HL-60/S4 (cell line): ENCODE data around the gene RPUSD3.
"Not testable (repeated sequence)": the region's sequence is repeated elsewhere in the genome, so short reads cannot be mapped to it uniquely, and the experiment has no call there.

Source experiments
- in situ Hi-C: fragments of 300-500 bp; cut with MboI; formaldehyde crosslinking; loops from 2 replicates; pipeline ENCODE4 v1.14.3; 2022; ENCODE audit warnings: low sequenced_read_pairs

The RPUSD3 gene

DNA sequence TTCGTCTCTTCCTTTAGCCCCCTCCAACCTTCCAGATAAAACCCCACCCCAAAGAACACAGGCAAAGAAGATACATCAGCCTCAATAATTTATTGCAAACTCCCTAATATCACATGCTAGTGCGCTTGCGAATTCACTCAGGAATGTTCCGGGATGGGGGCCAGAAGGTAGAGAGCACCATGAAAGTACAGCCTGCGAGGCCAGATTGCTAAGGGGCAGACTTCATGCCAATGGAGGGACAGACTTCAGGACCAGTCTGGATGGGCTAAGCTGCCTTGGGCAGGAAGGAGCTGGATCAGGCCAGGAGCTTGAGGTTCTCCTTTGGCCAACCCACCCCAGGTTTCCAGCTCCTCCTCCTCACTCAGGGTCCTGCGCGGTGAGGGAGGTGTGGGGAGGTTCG lies 22.8 kb upstream of the RPUSD3 start:
- in situ Hi-C loops: no loop called here

DNA sequence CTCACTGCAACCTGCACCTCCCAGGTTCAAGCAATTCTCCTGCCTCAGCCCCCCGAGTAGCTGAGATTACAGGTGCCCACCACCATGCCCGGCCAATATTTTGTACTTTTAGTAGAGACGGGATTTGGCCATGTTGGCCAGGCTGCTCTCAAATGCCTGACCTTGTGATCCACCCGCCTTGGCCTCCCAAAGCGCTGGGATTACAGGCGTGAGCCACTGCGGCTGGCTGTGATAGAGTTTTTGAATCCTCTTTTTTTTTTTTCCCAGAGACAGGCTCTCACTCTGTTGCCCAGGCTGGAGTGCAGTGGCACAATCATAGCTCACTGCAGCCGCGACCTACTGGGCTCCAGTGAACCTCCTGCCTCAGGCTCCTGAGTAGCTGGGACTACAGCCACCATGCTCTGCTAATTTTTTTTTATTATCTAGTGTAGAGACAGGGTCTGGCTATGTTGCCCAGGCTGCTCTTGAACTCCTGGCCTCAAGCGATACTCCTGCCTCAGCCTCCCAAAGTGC lies 21.4 kb upstream of the RPUSD3 start:
- in situ Hi-C loops: not testable (repeated sequence)

DNA sequence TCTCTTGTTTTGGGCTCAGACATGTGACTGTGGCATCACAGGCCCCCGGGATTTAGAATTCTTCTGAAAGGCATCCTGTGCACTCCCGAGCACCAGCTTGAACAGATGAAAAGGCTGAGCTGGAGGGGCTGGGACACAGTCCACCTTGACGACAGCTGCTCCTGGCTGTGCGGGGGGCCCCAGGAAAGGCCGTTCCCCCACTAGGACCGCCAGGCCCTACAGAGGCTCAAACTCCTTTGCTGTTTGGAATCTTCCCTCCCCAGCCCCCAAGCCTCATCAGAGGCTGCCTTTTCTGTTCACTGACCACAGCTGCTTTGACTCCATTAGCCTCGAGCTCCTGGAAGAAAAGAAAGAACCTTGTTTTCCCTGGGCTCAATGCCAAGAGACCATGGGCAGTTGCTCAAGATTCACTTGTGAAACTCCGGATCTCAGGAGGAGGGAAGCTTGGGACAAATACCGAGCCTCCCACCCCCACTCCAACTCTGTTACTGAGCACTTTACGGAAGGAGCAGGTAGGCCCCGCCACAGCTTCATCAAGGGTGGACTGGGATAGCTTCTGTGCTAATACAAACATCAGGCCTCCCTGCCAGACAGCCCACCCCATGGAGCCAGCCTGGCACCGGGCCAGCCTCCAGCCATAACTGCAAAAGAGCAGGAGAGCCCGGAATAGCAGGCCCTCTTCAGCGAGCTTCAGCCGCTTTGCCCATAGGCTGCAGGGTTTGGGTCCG lies 20.6 kb upstream of the RPUSD3 start:
- in situ Hi-C loops: no loop called here

DNA sequence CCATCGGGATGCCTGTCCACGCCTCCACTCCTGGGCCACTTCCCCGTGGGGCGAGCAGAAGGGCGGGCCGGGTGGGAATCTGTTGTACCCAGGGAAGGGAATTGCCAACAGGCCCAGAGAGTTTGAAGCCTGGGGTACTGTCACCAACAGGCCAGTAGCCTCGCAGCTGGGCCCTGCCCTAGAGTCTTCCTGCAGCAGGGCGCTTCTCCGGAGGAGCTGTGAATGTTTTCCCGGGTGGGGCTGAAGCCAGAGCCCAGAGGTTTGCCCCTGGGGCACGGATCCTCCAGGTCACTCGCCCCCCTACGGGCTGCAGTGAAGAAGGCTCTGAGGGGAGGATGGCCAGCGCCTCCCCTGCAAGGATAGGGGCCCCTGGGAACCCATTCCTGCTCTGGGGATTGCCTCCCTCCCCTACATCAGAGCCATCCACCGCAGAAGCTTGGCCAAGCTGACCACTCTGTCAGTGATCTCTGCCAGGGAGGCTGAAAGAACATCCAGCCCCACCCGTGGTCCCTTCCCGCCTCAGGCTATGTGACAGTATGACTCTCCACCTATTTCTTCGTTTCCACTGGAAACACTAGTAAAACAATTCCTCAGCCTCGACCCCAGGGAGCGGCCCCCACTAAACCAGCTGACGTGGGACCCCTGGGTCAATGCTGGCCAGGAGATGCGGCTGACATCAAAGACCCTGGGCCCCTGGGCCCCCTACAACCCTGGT lies 19.4 kb upstream of the RPUSD3 start:
- in situ Hi-C loops: no loop called here

DNA sequence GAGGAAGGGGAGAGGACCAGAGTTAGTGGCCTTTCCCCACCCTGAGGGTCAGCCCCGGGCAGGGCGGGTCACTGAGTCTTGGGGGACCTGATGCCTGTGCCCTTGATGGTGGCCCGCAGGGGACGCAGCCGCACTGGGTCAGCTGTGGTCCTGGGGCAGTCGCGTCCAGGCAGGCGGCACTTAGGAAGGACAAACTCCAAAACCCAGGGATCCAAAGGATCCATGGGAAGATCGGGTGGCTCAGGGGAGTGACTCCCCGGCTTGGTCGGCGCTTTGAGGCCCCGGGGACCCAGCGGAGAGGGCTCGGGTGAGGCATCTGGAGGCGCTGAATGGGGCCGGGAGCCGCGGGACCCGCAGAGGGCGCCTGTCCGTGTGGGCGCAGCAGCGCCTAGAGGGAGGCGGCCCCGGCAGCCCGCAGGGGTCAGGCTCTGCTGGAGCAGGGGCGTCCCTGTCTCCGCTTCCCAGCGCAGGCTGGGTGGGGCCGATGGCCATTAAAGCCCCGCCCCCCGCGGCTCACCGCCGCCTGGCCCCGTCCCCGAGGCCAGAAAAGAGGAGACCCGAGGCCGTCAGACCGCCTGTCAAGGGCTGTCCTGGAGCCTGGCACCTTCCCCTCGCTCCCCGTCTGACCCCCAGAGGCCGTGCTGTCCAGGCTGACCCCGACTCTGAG lies 18.7 kb upstream of the RPUSD3 start:
- in situ Hi-C loops: no loop called here

DNA sequence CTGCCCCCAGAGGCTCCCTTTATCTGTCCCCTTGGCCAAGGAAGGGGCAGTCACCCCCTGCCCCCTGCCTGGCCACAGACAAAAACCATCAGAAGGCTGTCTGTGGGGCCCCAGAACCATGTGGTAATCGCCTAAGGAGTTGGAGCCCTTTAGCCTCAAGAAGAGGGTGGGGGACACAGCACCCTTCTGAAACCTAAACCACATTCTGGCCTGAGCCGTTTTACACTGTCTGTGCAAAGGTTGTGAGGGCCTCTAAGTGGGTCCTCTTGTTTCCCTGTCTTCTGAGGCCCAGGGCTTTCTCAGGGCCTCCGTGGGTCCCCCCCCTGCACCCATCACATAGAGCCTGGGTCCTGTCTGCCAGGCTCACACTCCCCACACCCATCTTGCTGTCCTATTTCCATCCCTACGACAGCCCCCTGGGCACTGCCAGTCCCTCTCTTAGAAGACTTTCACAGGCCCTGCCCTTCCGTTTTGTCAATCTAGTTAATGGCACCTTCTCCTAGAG lies 17.9 kb upstream of the RPUSD3 start:
- in situ Hi-C loops: no loop called here

DNA sequence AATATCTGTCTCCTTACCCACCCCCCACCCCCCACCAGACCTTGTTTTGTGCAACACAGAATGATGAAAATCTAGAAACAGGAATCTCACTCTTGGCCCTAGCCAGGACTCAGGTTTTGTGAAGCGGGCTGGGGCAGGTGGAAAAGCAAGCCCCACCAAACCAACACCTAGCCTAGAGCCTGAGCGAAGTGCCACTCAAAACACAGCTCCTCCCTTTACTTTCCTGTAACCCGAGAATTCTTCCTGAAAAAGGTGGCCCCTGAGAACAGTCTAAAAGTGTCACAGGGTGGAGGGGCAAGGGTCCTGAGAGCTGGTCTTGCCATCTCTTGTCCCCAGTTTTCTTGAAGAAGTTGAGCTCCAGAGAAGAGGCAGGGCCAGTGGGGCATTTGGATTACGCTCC lies 17.4 kb upstream of the RPUSD3 start:
- in situ Hi-C loops: no loop called here

DNA sequence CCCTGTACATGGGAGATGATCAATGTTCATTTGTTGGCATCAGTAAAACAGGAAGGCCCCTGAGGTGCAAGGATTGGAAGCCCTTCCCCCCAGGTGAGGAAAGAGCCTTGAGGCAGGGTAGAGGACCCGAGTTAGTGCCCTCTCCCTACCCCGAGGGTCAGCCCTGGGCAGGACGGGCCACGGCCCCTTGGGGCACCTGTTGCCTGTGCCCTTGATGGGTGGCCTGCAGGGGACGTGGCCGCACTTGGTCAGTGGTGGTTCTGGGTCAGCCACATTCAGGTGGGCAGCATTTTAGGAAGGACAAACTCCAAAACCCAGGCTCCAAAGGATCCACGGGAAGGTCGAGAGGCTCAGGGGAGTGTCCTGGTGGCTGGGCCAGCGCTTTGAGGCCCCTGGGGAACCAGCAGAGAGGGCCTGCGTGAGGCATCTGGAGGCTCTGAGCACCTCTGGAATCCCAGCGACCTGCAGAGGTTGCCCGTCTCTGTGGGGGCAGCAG lies 15.8 kb upstream of the RPUSD3 start:
- in situ Hi-C loops: no loop called here

DNA sequence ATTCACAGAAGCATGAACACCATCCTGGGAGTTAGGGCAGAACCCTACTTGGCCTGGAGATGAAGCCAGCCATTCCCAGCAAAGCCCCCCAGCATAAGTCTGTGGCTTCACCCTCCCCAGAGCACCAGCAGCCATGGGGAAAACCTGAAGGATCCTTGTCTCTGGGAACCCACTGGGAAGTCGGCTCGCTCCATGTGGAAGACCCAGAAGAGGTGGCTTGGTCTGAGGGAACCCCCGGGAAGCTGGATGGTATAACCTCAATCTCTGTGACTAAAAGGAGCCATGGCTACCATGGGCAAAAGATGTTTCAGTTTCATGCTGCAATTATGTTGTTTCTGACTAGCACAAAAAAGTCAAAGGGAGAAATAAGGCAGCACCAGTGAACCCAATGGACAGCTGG lies 11.8 kb upstream of the RPUSD3 start:
- in situ Hi-C loops: no loop called here

DNA sequence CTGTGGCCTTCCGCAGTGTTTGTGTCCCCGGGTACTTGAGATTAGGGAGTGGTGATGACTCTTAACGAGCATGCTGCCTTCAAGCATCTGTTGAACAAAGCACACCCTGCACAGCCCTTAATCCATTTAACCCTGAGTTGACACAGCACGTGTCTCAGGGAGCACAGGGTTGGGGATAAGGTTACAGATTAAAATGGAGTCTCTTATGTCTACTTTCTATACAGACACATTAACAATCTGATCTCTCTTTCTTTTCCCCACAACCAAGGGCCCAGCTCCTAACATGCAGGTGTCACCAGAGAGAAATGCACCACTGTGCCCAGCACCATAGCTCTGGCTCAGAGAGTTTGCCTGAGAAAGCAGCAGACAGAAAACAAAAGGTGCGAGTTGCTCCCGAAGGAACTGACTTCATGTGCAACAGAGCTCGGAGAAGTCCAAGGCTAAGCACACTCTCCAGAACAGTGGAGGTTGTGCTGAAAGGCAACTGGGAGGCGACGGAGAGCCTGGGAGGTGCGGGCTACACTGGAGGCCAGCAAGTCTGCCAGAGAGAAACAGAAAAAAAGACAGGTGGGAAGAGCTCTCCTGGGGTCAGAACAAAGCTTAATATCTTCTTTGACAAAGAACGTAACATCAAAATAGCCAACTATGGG lies 10.6 kb upstream of the RPUSD3 start:
- in situ Hi-C loops: not testable (repeated sequence)

DNA sequence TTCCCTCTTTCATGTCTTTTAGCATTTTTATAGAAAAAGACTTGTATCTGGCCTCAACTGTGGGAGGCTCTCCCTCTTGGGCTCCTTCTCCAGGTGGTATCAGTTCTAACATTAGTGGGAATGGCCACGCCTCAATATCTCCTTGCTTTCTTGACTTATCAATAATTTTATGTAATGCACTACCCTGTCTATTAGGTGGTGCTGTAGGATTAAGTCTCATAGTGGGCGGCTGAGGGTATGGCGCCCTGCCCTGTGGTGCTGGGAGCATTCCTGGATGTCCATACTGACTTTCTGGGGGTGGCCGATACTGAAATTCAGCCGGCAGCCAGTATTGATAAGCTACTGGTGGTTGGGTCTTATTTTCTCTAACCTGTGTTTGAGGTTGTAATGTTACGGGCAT lies 8.7 kb upstream of the RPUSD3 start:
- in situ Hi-C loops: no loop called here

DNA sequence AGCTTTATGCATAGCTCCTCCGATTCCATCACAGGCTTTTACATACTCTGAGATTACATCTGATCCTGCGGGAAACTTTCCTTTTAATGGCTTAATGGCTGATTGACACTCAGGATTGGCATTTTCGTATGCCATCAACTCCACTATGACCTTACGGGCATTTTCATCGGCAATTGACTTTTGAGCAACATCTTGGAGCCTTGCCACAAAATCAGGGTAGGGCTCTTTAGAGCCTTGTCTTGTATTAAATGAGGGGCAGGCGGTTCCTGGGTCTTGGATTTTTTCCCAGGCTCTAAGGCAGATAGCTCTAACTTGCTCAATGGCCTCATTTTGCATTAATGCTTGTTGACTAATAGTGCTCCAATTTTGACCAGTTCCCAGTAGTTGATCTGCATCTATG lies 8.1 kb upstream of the RPUSD3 start:
- in situ Hi-C loops: not testable (repeated sequence)

DNA sequence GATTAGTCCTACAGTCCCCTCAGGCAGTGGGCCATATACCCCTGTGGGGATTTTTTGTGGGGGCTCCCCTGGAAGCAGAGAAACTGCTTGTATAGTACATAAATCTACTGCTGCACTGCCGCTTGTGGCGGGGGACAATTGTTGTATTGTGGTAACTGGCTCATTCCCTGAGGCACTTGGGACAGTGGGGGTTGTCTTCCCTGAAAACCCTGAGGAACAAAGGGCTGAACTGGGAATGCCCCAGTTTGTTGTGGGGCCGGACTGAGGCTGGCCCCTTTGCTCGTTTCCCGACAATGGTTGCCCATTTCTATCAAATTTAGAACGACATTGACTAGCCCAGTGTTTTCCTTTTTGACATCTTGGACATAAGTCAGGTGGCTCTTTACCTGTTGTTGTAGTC lies 7.6 kb upstream of the RPUSD3 start:
- in situ Hi-C loops: not testable (repeated sequence)

DNA sequence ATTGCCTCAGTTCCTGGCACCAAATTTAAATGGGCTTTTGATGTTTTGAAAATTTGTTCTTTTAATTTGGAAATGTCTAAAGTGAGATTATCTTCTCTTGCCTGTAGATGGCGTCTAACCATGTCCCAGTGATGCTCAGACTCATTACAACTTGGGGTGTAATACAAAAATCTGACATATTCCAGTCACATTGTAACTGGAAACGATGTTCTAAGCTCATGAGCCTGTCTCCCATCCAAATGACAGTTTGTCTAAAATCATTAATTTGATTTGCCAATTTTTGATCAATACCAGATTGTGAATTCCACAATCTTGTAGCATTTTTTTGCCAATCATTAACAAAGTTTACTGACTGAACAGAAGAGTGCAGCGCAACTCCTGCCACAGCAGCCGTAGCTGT lies 5.1 kb upstream of the RPUSD3 start:
- in situ Hi-C loops: not testable (repeated sequence)

DNA sequence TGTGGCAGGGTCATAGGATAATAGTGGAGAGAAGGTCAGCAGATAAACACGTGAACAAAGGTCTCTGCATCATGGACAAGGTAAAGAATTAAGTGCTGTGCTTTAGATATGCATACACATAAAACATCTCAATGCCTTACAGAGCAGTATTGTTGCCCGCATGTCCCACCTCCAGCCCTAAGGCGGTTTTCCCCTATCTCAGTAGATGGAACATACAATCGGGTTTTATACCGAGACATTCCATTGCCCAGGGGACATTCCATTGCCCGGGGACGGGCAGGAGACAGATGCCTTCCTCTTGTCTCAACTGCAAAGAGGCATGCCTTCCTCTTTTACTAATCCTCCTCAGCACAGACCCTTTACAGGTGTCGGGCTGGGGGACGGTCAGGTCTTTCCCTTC lies 4.1 kb upstream of the RPUSD3 start:
- in situ Hi-C loops: not testable (repeated sequence)

DNA sequence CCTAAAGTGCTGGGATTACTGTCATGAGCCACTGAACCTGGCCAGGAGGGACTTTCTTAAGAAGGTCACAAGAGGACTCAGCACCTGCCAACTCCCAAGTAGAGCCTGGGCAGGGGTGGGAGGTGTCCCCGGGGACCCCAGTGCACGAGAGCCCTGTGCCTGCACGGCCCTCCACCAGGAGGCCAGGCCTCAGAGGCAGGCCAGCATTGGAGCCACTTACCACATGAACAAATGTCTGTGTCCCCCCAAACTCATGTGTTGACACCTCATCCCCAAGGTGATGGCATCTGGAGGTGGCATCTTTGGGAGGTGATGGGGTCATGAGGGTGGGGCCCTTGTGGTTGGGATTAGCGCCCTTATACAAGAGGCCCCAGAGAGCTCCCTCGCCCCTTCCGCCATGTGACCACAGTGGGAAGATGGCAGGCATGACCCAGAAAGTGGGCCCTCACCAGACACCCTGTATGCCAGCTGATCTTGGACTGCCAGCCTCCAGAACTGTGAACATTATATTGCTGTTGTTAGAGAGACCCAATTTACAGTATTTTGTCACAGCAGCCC lies 3.2 kb upstream of the RPUSD3 start:
- in situ Hi-C loops: no loop called here

DNA sequence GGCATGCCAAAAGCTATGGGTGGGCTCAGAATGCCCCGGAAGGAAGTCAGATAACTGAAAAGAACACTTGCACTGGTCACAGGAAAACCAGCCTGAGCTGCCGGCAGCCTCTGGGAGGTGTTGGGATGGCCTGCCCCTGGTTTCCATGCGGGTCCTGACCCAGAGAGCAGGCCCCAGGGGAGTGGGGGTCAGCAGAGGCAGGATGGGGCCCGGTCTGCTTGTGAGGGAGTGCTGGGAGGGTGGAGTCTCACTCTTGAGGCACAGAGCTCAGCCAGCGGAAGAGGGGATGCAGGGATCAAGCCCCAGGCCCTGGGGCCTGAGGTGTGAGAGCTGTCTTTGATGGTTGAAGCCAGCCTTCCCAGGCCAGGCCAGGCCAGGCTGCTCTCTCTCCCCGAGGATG lies 2.4 kb upstream of the RPUSD3 start:
- in situ Hi-C loops: no loop called here

DNA sequence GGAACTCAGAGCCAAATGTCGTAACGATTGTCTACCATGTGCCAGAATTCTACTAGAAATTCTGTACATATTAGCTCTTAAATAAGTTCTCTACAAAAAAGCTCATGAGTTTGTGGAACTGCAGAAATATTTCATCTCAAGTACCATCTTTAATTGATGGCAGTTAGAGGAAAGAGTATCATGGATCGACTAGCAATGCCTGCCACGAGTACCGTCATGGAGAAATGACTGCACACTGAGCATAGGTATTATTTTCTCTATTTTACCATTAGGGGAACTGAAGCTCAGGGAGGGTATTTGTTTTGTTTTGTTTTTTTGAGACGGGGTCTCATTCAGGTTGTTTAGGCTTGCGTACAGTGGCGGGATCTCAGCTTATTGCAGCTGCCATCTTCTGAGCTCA lies 2.8 kb downstream of the RPUSD3 start:
- in situ Hi-C loops: no loop called here

DNA sequence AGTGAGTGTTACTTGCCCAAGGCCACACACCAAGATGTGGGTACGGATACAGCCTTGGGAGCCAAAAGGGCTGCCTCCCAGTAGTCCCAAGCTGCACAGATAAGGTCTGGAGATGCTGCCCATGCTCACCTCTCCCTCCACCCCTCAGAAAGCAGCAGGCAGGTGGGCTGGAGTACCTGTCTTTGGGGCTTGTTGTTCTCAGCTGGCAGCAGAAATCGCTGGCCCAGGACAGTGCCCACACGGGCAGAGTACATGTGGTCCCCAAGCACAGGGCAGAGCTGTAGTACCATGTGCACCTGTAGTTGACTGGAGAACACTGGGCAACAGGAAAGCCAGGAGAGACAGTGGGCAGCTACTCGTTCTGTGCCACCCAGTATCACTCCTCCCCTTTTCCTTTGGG lies 5.0 kb downstream of the RPUSD3 start:
- in situ Hi-C loops: no loop called here

DNA sequence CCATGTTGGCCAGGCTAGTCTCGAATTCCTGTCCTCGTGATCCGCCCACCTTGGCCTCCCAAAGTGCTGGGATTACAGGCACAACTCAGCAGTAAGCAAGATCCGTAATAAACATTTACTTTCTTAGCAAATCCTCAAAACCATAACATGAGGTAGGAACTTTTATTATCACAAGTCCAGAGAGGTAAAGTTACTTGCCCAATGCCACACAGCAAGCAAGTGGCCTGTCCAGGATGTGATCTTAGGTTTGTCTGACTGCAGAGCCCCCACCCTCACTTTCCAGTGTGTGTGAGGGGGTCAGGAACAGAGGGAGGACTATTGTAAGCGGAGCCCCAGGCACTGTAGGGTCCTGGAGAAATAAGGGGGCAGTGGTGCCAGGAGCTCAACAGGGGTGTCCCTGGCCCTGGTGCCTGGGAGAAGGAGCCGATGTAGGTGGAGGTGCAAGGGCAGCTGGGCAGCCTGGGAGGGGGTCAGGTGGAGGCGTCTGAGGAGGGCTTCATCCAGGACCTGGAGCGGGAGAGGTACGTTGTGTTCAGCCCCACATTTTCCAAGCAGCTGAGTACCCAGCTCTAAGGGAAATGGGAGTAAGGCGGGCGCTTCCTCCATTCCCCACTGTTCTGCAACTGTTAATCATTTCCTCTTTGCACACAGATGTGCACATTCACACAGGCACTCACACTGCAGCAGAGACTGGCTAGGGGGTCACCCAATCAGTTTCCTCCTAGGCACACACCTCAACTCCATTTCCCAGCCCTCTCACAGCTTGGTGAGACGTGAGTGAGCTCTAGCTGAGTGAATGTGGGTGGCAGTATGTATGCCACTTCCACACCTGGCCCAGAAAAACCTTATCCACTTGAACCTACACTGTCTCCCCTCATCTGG lies 5.9 kb downstream of the RPUSD3 start:
- in situ Hi-C loops: no loop called here
